Measurements from ENCODE around the gene TBC1D13.
"Not testable (repeated sequence)": the region's sequence is repeated elsewhere in the genome, so short reads cannot be mapped to it uniquely, and the experiment has no call there.

Gene TBC1D13

GRCh38 chr9:128822407-128823042 lies 35.5 kb downstream of the TBC1D13 start:
- no peak for DNase-seq

GRCh38 chr9:128823362-128823902 lies 36.4 kb downstream of the TBC1D13 start:
- no peak for DNase-seq

- no peak for DNase-seq
Observed at GRCh38 chr9:128823903-128824406, 36.9 kb downstream of the TBC1D13 start.

GRCh38 chr9:128824911-128825310 lies 37.9 kb downstream of the TBC1D13 start:
- no peak for DNase-seq

GRCh38 chr9:128825923-128826700 lies 39.1 kb downstream of the TBC1D13 start:
- no peak for DNase-seq

GRCh38 chr9:128828267-128828666 lies 41.2 kb downstream of the TBC1D13 start:
- DNase-seq = no peak

GRCh38 chr9:128828719-128829452 lies 41.8 kb downstream of the TBC1D13 start:
- DNase-seq = no peak

GRCh38 chr9:128829477-128830251 lies 42.6 kb downstream of the TBC1D13 start, which contains the start of gene SPOUT1:
TSS of gene SPOUT1 (minus strand) at chr9:128829794. CDS start at chr9:128829780, 14 bp downstream.
- peak; percentile 94 for DNase-seq

GRCh38 chr9:128833696-128834095 lies 46.6 kb downstream of the TBC1D13 start:
- no peak for DNase-seq

GRCh38 chr9:128835246-128836210 lies 48.5 kb downstream of the TBC1D13 start:
- DNase-seq = no peak

GRCh38 chr9:128836509-128837145 lies 49.6 kb downstream of the TBC1D13 start:
- no peak for DNase-seq

GRCh38 chr9:128838338-128838737 lies 51.3 kb downstream of the TBC1D13 start:
- no peak for DNase-seq

- DNase-seq = no peak
Observed at GRCh38 chr9:128840524-128840923, 53.5 kb downstream of the TBC1D13 start.

- no peak for DNase-seq
Observed at GRCh38 chr9:128841694-128842492, 54.8 kb downstream of the TBC1D13 start.

- not testable (repeated sequence) for DNase-seq
Observed at GRCh38 chr9:128843171-128843570, 56.1 kb downstream of the TBC1D13 start.

GRCh38 chr9:128845186-128845931 lies 58.3 kb downstream of the TBC1D13 start:
- DNase-seq = no peak

- DNase-seq = no peak
Observed at GRCh38 chr9:128846680-128847030, 59.6 kb downstream of the TBC1D13 start.

GRCh38 chr9:128847803-128848202 lies 60.8 kb downstream of the TBC1D13 start:
- DNase-seq = no peak

GRCh38 chr9:128851024-128851423 lies 64.0 kb downstream of the TBC1D13 start:
- DNase-seq = not testable (repeated sequence)

All from NCI-H748 treated with DMSO at 0.1 percent for 48 hours (cell line).